Kidney capillary endothelial cell (primary cell): ENCODE data around the gene GJB3.
"Not testable (repeated sequence)": the region's sequence is repeated elsewhere in the genome, so short reads cannot be mapped to it uniquely, and the experiment has no call there.

Experiments used
- DNase-seq: peaks from one replicate; pipeline ENCODE4 v3.0.0-alpha.2; 2018; ENCODE audit warnings: low spot score

GJB3 gene

GRCh38 chr1:34761176-34761761, 19.7 kb upstream of the GJB3 start:
- DNase-seq, result no peak

DNA sequence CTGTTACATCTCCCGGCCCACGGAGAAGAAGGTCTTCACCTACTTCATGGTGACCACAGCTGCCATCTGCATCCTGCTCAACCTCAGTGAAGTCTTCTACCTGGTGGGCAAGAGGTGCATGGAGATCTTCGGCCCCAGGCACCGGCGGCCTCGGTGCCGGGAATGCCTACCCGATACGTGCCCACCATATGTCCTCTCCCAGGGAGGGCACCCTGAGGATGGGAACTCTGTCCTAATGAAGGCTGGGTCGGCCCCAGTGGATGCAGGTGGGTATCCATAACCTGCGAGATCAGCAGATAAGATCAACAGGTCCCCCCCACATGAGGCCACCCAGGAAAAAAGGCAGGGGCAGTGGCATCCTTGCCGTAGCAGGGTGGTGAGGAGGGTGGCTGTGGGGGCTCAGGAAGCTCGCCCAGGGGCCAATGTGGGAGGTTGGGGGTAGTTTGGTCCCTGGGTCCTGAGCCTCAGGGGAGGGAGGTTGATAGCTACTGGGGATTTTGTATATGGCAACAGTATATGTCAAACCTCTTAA, 19.2 kb upstream of the GJB3 start:
- no peak for DNase-seq

GRCh38 chr1:34762474-34763141, 18.4 kb upstream of the GJB3 start:
- no peak for DNase-seq

- peak; percentile 65 for DNase-seq
Observed at GRCh38 chr1:34763142-34763781, 17.8 kb upstream of the GJB3 start.

DNA sequence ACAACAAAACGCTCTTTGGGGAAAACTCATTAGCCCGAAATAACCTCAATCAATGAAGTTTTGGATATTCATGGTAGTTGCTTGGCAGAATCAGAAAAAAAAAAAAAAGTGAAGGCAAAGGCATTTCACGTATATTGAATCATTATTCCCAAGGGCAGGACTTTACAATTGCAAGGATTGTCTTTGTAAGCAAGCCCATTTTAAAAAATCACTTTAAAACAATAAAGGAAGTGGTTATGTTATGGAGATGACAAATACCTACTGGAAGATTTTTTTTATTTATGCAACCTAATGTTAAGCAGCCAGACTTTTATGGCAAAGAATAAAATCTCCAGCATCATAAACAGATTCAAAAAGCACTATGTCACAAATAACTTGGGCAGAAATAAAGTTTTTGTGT, 12.2 kb upstream of the GJB3 start:
- DNase-seq, result no peak

DNA sequence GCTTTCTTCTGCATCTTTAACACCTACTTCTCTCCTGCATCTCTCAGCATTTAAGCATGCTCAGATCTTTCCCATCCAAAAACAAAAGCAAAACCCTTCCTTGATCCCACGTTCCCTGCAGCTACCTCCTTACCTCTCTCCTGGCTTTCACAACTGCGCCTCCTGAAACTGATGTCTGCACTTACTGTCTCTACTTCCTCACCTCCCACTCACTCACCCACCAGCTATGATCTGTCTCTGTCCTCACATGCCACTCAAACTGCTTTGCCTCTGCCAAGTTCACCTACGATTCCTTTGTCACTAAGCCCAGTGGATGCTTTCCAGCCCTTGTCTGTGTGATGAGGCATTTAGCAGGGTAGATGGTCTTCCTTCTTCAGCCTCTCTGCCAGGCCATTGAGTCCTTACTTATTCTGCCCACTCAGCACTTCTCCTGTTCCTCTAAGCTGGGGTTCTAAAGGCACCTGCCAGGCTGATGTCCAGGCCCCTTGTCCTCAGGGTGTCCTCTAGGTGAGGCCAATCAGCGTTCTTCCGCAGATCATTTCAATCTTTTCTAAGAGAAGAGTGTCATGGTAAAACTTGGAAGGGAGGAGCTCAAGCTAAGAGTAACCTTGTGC, 10.0 kb upstream of the GJB3 start:
- DNase-seq, result no peak

DNA sequence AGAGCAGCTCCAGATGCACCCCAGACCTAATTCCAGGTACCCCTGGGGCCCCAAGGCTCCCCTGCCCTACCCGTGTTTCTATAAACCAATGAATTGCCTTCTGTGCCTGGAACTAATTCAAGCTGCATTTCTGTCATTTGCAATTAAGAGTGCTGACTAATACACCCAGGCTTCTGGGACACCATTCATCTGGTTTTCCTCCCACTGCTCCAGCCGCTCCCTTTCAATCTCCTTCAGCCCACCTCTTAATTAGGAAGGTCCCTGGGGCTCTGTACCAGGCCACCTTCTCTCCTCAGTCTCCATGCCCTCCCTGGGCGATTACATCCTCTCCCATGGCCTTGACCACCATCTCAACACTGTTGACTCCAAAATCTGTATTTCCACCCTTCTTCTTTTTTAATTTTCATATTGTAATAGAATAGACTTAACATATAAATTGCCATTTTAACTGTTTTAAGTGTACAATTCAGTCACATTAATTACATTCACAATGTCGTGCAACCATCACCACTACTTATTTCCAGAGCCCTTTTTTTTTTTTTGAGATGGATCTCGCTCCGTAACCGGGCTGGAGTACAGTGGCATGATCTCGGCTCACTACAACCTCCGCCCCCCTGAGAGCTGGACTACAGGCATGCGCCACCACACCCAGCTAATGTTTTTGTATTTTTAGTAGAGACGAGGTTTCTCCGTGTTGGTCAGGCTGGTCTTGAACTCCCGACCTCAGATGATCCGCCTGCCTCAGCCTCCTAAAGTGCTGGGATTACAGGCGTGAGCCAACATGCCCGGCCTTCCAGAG, 9.2 kb upstream of the GJB3 start:
- no peak for DNase-seq

DNA sequence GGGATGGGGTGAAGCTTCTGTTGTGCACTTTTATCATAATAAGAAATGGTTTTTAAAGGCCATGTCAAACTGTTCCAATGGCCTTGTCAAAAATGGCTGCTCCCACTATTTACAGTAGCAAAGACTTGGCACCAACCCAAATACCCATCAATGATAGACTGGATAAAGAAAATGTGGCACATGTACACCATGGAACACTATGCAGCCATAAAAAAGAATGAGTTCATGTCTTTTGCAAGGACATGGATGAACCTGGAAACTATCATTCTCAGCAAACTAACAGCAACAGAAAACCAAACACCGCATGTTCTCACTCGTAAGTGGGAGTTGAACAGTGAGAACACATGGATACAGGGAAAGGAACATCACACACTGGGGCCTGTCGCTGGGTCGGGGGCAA, 7.9 kb upstream of the GJB3 start:
- DNase-seq, result not testable (repeated sequence)

- no peak for DNase-seq
Observed at GRCh38 chr1:34774957-34775356, 6.1 kb upstream of the GJB3 start.

- no peak for DNase-seq
Observed at GRCh38 chr1:34776911-34777310, 4.1 kb upstream of the GJB3 start.

DNA sequence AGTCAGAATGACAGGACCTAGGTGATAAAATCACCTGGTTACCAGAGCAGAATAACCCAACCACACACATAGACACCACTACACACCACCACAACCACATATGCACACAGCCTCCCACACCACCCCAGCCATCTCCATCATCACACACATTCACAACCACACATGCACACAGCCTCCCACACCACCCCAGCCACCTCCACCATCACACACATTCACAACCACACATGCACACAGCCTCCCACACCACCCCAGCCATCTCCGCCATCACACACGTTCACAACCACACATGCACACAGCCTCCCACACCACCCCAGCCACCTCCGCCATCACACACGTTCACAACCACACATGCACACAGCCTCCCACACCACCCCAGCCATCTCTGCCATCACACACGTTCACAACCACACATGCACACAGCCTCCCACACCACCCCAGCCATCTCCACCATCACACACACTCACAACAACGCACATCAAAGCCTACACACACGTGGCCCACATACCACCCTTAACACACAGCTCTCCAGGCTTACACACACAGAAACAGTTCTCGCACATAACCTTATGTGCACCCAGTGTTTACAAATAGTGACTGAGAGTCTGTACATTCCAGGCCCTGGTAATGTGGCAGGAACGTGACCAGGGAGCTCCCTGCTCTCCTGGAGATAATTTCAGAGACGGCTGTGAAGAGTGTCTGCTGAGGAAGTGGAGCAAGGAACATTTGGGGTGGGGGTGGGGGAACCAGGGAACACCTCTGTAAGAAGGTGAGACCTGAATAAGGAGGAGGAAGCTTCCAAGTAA, 3.3 kb upstream of the GJB3 start:
- DNase-seq, result no peak

- DNase-seq, result no peak
Observed at GRCh38 chr1:34778381-34778780, 2.6 kb upstream of the GJB3 start.

DNA sequence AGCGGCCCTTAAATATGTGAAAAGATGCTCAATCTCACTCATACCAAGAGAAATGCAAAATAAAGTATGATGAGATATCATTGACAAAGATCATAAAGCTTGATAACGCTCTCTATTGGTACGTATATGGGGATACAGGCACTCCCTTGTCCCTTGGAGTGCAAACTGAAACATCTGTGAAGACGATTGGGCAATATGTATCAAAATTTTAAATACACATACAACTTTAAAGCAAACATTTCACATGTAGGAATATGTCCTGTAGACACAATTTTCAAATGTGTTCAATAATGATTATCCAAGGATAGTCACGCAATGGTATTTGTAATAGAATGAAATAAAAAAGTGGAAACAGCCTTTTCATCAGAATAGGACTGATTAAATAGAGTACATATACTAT, 2.0 kb upstream of the GJB3 start:
- DNase-seq, result no peak

DNA sequence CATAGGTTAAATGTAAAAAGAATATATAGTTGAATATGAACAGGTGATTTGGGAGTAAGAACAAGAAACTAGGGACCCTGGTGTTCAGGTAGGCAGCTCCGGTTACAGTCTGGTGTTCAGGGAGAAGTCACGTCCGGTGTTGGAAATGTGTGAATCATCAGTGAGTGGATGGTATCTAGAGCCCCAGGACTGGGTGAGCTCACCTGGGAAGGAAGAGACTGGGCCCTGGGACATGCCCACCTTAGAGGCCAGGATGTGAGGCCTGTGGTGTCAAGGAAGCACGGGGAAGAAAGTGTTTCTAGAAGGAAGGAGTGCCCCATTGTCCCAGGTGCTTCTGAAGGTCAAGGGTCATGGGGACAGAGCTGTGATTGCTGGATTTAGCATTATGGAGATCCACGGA, 1.5 kb upstream of the GJB3 start:
- DNase-seq, result no peak

DNA sequence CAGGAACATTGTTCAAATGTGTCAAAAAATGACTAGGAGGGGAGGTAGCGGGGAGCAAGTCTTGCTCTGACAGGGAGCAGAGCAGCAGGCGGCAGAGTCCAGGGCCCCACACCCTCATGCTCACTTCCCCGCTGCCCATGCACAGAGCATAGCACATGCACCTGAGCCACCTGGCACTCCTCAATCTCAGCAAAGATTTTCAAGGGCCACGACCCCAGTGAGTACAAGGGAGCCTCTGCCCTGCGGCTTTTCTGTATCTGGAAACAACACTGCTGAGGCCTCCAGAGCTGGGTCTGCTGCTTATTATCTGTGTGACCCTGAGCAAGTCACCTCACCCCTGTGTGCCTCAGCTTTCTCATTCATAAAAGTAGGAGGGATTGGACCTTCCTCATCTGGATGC, 1.1 kb upstream of the GJB3 start:
- DNase-seq, result no peak

- DNase-seq, result no peak
Observed at GRCh38 chr1:34780528-34780927, 486 bp upstream of the GJB3 start.

DNA sequence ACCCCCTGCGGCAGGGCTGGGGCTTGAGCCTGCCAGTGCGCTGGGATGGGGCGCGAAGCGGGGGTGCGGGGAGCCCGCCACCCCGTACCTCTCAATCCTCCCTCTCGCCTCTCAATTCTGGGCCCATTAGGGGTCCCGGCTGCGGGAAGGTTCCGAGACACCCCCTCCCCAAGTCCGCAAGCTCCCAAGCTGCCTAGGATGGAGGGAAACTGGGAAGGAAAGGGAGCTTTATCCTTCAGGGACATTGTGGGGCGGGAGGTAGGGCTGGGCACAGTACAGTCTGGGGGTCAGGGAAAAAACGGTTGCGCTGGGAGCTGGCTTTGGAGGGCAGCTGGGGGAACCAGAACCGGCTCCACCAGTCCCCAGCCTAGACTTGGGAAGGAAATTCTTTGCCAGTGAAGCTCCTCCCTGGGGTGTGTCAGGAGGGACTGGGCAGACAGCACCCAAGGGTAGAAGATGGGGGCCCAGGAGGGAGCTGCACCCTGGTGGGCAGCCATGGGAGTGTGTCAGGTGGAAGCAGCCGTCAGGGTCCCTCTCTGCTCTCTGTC, 904 bp downstream of the GJB3 start:
- DNase-seq, result no peak

DNA sequence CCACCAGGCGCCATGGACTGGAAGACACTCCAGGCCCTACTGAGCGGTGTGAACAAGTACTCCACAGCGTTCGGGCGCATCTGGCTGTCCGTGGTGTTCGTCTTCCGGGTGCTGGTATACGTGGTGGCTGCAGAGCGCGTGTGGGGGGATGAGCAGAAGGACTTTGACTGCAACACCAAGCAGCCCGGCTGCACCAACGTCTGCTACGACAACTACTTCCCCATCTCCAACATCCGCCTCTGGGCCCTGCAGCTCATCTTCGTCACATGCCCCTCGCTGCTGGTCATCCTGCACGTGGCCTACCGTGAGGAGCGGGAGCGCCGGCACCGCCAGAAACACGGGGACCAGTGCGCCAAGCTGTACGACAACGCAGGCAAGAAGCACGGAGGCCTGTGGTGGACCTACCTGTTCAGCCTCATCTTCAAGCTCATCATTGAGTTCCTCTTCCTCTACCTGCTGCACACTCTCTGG, 3.8 kb downstream of the GJB3 start:
- DNase-seq, result no peak

DNA sequence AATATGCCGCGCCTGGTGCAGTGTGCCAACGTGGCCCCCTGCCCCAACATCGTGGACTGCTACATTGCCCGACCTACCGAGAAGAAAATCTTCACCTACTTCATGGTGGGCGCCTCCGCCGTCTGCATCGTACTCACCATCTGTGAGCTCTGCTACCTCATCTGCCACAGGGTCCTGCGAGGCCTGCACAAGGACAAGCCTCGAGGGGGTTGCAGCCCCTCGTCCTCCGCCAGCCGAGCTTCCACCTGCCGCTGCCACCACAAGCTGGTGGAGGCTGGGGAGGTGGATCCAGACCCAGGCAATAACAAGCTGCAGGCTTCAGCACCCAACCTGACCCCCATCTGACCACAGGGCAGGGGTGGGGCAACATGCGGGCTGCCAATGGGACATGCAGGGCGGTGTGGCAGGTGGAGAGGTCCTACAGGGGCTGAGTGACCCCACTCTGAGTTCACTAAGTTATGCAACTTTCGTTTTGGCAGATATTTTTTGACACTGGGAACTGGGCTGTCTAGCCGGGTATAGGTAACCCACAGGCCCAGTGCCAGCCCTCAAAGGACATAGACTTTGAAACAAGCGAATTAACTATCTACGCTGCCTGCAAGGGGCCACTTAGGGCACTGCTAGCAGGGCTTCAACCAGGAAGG, 4.3 kb downstream of the GJB3 start:
- no peak for DNase-seq

DNA sequence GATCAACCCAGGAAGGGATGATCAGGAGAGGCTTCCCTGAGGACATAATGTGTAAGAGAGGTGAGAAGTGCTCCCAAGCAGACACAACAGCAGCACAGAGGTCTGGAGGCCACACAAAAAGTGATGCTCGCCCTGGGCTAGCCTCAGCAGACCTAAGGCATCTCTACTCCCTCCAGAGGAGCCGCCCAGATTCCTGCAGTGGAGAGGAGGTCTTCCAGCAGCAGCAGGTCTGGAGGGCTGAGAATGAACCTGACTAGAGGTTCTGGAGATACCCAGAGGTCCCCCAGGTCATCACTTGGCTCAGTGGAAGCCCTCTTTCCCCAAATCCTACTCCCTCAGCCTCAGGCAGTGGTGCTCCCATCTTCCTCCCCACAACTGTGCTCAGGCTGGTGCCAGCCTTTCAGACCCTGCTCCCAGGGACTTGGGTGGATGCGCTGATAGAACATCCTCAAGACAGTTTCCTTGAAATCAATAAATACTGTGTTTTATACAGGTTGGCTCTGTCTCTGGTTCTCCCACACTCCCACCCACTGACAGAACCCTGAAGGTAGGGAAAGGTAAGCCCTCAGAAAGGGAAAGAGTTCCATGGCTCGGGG, 5.0 kb downstream of the GJB3 start:
- no peak for DNase-seq
